Stimulated activated CD4-positive, alpha-beta T cell treated with anti-CD3 and anti-CD28 coated beads, Interleukin-15, amount 100 ng/mL, for 48 hours (primary cell): ENCODE measurements around the gene VPS35L.

Experiments used
- DNase-seq, 2 donors: peaks; one replicate each; pipeline ENCODE4 v3.0.0-alpha.2; 2020; ENCODE audit warnings: low read depth in 2 of 2

VPS35L gene

DNA sequence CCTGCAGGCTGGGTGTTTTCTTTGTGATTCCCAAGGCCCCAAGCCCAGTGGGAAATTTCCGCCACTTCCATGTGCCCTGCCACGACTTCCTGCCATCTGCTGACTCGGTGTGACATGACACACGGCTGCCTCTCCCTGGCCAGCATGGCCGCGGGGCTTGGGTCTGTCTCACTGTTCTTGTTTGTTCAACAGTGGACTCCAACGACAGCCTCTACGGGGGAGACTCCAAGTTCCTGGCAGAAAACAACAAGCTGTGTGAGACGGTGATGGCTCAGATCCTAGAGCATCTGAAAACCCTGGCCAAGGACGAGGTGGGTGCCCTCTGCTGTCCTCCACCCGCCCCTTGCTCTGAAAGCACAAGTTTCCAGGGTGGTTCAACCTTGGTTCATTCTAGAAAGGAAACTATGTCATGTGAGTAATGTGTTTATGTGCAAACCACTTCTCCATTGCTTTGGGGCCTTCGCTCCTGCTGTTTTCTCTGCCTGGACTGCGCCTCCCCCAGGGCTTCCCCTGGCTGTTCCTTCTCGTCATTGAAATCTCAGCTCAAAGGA is 135.7 kb downstream of the VPS35L start:
- DNase-seq: no peak

DNA sequence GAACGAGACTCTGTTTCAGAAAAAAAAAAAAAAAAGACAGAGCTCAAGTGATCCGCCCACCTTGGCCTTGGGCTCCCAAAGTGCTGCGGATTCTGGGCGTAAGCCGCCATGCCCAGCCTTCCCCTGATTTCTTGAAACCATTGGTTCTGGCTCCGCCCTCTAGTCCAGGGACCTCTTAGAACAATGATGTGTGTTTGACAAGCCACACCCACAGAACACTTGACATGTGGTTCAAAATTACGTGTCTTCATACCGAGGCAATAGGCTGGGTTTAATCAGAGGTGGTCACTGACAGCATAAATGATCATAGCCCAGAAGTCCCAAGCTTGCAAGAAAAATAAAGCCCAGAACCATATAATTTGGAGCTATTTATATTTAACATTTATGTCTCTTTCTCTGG is 139.5 kb downstream of the VPS35L start:
- DNase-seq: no peak

DNA sequence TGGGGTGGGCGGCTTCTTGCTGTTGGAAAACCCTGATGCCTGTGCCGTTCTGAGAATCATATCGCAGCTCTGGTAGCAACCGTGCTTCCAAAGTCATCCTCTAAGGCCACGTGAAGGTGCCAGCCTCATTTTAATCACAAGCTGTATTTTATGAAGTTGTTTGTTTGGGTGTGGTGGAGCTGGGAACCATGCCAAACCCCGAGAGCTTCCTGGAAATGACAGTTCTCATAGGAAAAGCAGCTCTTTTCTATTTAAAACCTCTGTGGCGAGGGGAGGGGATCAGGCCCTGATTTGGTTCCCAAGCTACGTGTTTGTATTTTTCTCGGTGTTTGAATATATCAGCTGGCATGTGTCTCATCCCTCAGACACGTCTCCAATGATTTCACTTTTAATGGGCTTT is 140.8 kb downstream of the VPS35L start:
- no peak for DNase-seq

DNA sequence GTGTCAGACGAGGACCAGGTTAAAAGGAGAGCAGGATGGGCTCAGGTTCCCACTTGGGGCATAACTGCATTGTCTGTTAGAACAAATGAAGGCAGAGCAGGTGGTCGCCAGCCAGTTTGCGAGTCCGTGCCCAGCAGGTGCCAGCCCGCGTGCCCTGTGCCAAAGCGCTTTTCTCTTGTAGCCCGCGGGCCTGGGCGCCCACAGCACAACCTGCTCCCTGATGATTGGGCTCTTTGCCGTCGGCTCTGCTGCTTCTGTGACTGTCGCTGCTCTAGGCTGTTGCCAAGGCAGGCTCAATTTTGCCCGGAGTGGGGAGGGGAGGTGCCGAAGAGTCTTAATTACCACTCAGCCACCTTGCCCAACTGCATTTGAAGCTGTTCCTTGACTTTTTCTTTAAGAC is 141.5 kb downstream of the VPS35L start:
- no peak for DNase-seq

DNA sequence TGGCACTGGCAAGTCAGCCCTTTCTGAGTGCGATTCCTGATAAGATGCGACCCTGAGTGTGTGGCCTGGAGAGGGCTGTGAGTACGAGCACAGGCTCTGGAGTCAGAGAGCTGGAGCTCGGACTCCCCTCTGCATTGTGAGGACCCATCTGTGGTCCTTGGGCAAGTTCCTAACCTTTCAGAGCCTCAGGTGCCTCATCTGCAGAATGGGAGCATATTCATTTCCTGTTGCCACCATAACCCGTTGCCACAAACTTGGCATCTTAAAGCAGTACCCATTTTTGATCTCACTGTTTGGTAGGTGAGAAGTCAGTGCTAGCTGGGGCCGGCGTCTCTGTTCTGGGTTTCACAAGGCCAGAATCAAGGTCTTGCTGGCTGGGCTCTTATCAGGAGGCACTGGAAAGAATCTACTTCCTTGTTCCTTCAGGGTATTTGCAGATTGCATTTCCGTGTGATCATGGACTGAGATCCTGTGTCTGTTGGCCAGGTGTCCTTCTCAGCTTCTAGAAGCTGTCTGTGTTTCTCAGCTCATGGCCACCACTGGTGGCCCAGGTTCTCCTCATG is 142.3 kb downstream of the VPS35L start:
- no peak for DNase-seq

DNA sequence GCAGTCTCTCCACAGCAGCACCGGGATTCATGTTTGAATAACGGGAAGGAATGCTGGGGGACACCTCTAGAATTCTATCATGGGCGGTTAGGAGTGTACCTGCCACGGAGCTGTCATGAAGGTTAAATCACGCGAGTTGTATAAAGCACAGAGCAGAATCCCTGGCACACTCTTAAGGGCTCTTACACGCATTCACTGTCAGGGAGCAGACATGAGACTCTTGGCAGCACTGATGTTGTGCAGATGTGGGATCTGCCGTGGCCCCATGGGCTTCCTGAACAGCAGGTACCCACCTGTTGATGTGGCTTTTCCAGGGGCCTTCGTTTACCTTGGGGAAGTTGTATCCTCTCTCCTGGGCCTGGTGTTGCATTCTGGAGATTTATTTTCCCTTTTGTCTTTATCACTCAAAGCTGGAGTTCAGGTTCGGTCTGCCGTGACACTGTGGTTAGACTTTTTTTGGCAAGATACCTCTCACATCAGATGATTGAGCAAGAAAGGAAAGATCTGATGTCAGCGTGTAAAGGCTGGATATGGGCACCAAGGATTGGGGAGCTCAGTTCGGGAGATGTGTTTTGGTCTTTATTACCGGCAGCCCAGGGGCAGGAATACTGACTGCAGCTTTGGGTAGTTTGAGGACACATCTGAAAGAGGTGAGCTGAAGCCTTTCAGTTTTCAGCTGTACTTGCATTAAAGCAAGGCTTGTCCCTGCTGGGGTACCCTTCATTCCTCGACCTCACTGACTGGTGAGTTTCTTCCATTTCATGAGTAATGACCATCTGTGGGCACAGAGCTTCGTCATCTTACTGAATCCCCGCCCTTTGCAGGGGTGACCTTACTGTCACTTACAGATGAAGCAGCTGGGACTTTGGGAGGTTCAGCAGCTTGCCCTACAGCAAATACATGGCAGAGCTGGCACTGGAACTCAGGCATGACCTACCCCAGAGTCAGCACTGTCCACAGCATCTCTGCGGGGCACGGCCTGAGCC is 143.3 kb downstream of the VPS35L start:
- DNase-seq: no peak

DNA sequence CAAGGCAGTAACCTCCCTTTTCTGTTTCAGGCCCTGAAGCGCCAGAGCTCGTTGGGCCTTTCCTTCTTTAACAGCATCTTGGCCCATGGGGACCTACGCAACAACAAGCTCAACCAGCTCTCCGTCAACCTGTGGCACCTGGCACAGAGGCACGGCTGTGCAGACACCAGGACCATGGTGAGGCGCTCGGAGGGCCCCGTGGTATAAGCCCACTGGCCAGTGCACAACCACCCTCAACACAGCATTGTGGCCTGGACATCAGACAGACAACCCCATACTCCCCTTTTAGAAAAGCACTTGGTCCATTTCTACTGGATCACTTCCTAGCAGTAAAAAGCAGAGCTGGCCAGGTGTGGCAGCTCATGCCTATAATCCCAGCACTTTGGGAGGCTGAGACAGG is 144.0 kb downstream of the VPS35L start:
- no peak for DNase-seq

DNA sequence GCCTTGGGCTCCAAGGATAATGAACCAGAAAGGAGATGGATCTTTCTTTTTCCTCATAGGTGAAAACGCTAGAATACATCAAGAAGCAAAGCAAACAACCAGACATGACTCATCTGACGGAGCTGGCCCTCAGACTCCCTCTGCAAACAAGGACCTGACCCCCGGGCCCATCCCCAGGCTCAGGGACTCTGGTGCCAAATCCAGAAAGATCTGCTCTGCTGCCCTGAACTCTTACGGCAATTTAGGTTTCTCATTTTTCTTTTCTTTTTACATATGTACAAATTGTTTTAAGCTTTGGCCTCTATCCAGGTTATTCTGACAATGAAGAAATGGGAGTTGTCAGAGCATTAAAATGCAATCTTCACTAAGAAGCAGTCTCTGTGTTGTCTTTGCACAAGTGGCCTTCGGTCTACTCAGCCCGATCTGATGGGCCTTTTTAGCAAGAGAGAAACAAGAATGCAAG is 144.8 kb downstream of the VPS35L start:
- no peak for DNase-seq

DNA sequence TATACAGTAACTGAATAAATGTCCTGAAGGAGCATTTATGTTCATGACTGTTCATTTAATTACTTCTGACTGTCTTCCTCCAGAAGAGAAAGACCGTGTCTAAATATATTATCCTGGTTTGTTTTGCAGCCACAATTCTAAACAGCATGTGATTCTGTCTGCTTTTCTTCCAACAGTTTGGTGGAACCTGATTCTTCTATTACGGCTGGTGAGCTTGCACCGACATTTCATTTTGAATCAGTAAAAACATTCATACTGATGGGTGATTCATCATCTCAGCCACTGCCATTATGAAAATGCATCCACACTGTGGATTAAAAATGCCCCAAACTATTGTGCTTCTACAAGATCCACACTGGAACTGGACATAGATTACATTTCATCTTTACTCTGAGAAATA is 145.6 kb downstream of the VPS35L start:
- no peak for DNase-seq

DNA sequence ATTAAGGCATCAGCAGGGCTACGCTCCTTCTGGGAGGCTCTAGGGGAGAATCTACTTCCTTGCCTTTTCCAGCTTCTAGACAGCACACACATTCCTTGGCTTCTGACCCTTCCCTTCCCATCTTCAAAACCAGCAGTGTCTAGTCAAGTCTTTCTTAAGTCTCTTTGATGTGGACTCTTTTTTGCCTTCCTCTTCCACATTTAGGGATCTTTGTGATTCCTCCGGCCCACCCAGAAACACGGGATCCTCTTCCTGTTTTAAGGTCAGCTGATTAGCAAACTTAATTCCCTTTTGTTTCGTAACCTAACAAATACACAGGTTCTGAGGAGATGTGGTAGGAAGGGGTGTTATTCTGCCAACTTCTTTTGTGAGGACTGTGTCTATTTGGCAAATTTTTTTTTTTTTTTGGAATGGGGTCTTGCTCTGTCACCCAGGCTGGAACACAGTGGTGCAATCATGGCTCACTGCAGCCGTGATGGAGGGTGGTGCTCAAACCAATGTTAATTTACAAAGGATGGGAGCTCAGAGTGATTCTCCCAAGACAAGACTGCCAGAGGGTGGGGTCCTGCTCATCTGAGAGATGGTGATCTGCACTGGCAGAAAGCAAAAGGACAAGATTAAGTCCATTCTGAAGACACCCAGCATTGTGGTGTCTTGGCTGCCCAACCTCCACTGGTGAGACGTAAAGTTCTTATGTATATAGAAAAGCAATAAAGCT is 147.8 kb downstream of the VPS35L start:
- no peak for DNase-seq

DNA sequence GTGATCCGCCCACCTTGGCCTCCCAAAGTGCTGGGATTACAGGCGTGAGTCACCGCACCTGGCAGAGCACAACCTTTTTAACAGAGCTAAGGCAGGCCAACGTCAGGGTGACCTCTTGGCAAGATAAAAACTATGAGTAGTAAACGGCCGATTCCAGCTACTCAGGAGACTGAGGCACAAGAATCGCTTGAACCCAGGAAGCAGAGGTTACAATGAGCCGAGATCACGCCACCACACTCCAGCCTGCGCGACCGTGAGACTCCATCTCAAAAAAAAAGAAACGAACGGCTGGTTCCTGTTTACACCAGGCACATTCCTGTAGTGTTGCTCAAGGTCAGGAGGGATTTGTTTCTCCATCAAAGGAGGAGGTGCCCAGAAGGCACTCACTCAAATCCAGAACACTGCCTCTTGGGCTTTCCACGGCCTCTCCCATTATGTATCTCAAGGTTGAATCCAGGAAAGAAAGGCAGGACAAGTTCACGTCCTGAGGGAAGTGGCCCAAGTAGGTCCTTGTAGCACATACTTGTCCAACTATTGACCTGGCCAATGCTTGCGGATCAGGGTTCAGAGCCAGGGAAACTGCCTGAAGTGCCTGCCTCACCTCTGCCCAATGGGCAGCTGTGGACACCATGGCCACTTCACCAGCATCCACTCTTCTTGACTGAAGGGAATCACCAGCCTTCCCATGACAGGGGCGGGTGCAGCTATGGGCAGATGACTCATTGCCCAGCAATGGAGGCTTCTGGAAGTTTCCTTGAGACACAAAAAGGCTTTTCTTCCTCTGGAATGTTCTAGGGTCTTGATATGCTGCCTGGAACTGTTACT is 149.0 kb downstream of the VPS35L start:
- DNase-seq: no peak

DNA sequence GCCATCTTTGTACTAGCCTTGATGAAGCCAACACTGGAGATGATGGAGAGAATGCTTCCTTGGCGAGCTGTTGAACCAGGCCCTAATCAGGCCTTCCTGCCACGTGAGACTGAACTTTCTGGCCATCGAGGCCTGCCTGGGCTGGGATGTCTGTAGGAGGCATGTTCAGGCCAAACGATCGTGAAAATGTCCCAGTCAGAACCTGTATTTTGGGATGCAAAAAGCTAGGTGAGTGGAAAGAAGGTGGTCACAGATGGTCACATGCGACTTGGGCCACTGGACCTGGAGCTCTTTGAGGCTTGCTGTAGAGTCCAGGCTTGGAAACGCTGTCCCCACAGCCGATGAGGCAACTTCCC is 149.6 kb downstream of the VPS35L start:
- DNase-seq: no peak

DNA sequence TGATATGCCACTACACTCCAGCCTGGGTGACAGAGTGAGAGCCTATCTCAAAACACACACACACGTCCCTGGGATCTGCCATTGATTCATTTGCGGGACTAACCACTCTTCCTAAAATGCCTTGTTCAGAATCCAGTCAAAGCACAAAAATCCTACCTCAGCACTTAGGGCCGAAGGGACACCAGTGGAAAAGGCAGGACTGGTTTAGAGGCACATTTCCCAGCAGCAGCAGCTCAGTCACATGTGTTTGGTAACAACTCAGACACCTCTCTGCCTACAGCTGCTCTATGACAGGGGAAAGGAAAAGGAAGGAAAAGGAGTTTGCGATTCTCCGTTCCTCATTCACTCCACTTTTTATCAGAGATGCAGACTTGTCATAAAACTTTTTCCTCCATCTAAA is 150.3 kb downstream of the VPS35L start:
- DNase-seq: no peak

DNA sequence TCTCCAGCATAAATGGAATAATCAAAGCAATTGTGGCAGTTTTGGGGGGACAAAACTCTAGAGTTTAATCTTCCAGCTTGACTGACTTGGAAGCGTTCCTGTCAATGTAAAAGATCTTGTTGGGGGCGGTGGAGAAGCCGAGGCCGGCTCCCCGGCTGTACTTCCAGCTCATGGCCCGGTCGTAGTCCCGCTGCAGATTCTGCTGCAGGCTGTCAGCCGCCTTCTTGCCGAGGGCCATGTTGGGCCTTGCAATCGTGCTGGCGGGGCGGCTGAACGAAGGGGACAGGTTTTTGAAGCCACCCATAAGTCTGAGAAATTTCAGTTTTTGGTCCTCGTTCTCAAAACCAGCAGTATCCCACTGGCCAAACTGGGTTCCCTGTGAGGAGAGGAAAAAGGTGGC is 151.3 kb downstream of the VPS35L start:
- no peak for DNase-seq

DNA sequence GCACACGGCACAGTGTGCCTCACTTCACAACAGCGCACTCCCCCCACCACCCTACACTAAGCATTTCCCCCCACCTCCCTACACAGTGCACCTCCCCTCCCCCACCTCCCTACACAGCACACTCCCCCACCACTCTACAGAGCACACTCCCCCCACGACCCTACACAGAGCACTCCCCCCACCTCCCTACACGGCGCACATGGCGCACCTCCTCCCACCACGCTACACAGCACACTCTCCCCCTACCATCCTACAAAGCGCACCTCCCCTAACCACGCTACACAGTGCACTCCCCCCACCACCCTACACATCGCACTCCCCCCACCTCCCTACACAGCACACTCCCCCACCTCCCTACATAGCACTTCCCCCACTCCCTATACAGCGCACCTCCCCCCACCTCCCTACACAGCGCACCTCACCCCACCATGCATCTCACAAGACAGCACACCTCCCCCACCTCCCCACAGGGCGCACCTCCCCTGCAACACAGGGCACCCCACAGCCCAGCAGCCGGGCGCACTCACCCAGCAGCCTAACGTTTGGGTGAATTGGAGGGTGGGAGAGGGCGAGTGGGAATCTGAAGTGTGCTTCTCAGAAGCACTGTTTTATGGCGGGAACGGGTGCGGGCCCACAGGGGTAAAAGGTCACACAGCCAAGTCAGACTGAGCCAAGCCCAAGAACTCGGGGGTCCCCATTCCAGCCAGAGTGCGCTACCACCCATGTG is 152.2 kb downstream of the VPS35L start:
- DNase-seq: no peak

DNA sequence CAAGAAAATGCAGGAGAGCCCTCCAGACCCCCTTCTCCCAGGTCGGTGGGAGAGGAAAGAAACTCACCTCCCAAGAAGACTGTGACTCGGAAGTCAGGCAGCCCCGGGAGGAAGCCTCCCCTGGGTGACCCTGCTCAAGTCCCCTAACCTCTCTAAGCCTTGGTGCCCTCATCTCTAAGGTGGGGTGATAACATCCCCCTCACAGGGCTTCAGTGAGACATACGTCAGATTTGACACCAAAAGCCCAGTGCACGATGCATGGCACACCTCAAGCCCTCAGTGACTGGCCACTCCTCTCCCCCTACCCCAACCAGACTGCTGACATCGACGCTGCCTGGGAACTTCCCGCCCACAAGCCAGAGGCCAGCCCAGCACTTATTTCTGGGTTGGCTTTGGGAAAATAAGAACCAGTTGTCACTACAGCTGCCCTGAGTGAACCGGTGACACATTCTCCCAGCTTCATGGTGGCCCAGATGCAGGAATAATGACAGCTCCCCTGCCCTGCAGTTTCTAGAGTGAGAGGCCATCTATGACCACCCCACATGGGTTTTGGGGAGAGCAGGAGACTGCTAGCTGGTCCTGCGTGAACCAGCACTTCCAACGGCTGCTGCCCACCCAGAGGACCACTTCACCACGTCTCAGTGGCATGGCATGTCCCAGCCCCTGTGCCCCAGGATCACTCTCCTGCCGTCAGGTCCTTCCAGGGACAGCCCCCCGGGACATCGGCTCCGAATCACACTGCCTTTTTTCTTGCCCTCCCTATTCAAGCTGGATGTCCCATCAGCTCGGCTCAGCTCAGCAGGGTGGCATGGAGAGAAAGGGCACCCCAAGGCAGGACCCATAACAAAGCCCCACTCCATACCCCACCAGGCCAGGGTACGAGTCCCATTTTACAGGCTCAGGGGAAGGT is 153.0 kb downstream of the VPS35L start:
- DNase-seq: no peak

DNA sequence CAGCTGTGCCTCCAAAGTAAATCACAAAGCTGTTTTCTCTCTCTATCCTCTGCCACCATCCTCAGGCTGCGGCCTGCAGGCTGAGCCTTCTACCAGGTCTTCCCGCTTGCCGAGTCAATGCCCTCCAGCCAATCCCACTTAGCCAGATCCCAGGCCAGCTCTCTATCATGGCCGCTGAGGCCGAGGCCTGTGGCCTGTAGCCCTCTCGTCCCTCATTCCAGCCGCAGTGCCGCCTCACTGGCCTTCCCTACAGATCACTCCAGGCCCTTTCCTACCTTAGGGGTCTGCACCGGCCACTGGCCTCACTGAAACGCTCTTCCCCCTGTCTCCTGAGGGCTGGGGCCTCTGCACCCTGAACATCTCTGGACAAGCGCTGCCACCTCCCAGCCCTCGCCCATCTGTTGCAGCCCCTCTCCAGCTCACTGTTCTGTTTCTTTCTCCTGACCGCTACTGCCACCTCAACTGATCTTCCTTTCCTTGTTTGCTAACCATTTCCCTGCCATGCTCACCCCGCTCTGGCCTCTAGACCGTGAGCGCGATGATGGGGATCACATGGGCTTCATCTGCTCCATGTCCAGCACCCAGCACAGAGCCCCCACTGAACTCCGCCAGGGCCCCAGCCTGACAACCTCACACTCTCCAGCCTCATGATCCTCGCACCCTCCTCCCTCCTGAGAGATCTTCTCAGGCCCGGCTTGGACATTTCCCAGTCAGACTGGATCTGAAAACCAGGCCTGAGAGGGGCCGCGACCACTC is 154.1 kb downstream of the VPS35L start:
- no peak for DNase-seq

DNA sequence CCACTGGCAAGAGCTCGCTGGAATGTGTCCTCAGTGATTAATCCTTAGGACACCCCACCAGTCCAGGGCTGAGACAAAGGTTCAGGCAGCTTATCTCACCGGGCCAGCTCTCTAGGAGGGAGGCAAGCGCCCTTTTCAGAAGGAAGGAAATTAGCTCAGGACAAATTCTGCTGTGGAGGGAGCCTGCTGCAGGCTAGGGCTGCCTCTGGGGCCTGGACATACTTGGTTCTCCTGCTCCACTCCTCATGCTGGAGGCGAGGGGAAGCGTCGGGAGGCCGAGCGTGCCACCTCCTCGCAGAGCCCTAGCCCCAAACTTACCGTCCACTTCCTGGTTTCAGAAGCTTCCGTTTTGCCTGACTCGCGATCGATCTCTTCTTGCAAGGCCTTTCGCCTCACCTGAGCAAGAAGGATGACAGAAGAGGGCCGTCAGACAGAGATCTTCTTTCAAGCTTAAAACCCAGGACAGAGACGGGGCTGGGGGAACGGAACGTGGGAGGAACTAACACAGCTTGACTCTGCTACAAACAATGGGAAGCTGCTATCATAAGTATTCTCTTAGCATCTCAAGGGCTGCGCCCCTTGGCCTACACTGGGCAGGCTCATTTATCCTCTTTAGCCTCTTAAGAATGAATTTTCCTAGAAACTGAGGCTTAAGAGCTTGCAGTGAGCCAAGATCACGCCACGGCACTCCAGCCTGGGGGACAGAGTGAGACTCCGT is 154.8 kb downstream of the VPS35L start:
- no peak for DNase-seq
